ENCODE results near the gene EDC4. TPM values are rescaled to one million over a fixed set of nuclear protein-coding genes. Genes with fewer than 3 reads are reported as not detected.

EDC4 gene
- total and polyA plus RNA-seq, 2 of the 13 experiments (the other 11 are each of a cell fraction or from before 2014, with no cell fraction given), result 51.4 to 59.1 TPM

- TF ChIP-seq BATF2 (CRISPR knock-in tag; IDR thresholded peaks at IDR 0.05) (no peak), MIER3 (CRISPR knock-in tag; IDR thresholded peaks at IDR 0.05; ENCODE audit: borderline replicate concordance) (peak; percentile 62; the same call in 1 of the 2 replicates), ZNF777 (CRISPR knock-in tag; IDR thresholded peaks at IDR 0.05) (no peak; the same call in 1 of the 2 replicates), SKI (IDR thresholded peaks at IDR 0.05; ENCODE audit: partially characterized antibody) (peak; percentile 98), ZSCAN30 (CRISPR knock-in tag; IDR thresholded peaks at IDR 0.05) (peak; percentile 91), HIVEP1 (CRISPR knock-in tag; IDR thresholded peaks at IDR 0.05) (no peak; the same call in none of the 2 replicates), JARID2 (CRISPR knock-in tag; IDR thresholded peaks at IDR 0.05; ENCODE audit: insufficient replicate concordance) (no peak), NRL (CRISPR knock-in tag; IDR thresholded peaks at IDR 0.05; ENCODE audit: borderline replicate concordance) (peak; percentile 61), LCORL (IDR thresholded peaks at IDR 0.05) (no peak), LCORL (CRISPR knock-in tag; IDR thresholded peaks at IDR 0.05) (peak; percentile 91), ZNF280D (CRISPR knock-in tag; IDR thresholded peaks at IDR 0.05) (peak; percentile 77; the same call in 1 of the 2 replicates), GPBP1L1 (CRISPR knock-in tag; IDR thresholded peaks at IDR 0.05) (no peak), ZBTB21 (CRISPR knock-in tag; IDR thresholded peaks at IDR 0.05) (no peak; the same call in 1 of the 2 replicates), RAD21 (CRISPR knock-in tag; IDR thresholded peaks at IDR 0.05) (peak; percentile 51), KLF16 (CRISPR knock-in tag; IDR thresholded peaks at IDR 0.05) (peak in 1 of 2 experiments; percentile 85; a peak in 1 of 4 replicates), E2F1 (CRISPR knock-in tag; IDR thresholded peaks at IDR 0.05) (peak; percentile 97), ERF (CRISPR knock-in tag; IDR thresholded peaks at IDR 0.05) (peak; percentile 72; the same call in 1 of the 2 replicates), BRD4 (CRISPR knock-in tag; IDR thresholded peaks at IDR 0.05) (peak; percentile 8), SNAI1 (CRISPR knock-in tag; IDR thresholded peaks at IDR 0.05; ENCODE audit: borderline replicate concordance) (0 out of 2 replicates have a peak, but pooled peaks have one; percentile 84), RARG (CRISPR knock-in tag; IDR thresholded peaks at IDR 0.05; ENCODE audit: low read depth) (no peak), ZKSCAN8 (CRISPR knock-in tag; IDR thresholded peaks at IDR 0.05; ENCODE audit: borderline replicate concordance) (0 out of 2 replicates have a peak, but pooled peaks have one; percentile 32)
Observed at GRCh38 chr16:67846320-67847063, 26.4 kb upstream of the EDC4 start, which contains the start of gene NUTF2 (continued).
